Trophoblast cell (in vitro differentiated cells and primary cell): Measurements from ENCODE around the gene CD99.
"Not testable (repeated sequence)": the region's sequence is repeated elsewhere in the genome, so short reads cannot be mapped to it uniquely, and the experiment has no call there.

Experiments
- DNase-seq, 2 donors: peaks; one replicate each; pipeline ENCODE4 v3.0.0-alpha.2; 2016
- H2AFZ ChIP-seq: 2 replicates; pipeline ENCODE4 v1.6.1; 2013; ENCODE audit warnings: low read length, moderate library complexity, mild to moderate bottlenecking; ENCODE audit not compliant: insufficient read depth, poor library complexity
- H2AK5ac ChIP-seq: 2 replicates; pipeline ENCODE4 v1.6.1; 2013; ENCODE audit warnings: mild to moderate bottlenecking, low read length
- H2BK120ac ChIP-seq: 2 replicates; pipeline ENCODE4 v1.6.1; 2013; ENCODE audit warnings: low read length, mild to moderate bottlenecking, moderate library complexity; ENCODE audit not compliant: insufficient read depth, poor library complexity
- H2BK12ac ChIP-seq: 2 replicates; pipeline ENCODE4 v1.6.1; 2013; ENCODE audit warnings: mild to moderate bottlenecking, low read length, moderate library complexity
- H2BK5ac ChIP-seq: 2 replicates; pipeline ENCODE4 v1.6.1; 2013; ENCODE audit warnings: low read length, low read depth, moderate library complexity, mild to moderate bottlenecking; ENCODE audit not compliant: poor library complexity
- H3K14ac ChIP-seq: 2 replicates; pipeline ENCODE4 v1.6.1; 2013; ENCODE audit warnings: mild to moderate bottlenecking, low read length
- H3K18ac ChIP-seq: 2 replicates; pipeline ENCODE4 v1.6.1; 2013; ENCODE audit warnings: mild to moderate bottlenecking, low read length
- H3K23ac ChIP-seq: 2 replicates; pipeline ENCODE4 v1.6.1; 2013; ENCODE audit warnings: low read length
- H3K27ac ChIP-seq: 2 replicates; pipeline ENCODE4 v1.5.1; 2013; ENCODE audit warnings: low read depth, mild to moderate bottlenecking, inconsistent platforms, low read length, moderate library complexity
- H3K27me3 ChIP-seq: 2 replicates; pipeline ENCODE4 v1.6.1; 2013; ENCODE audit warnings: inconsistent platforms, mild to moderate bottlenecking, low read length, moderate library complexity; ENCODE audit not compliant: insufficient read depth
- H3K36me3 ChIP-seq, 2 experiments: 1 replicate in 1 of 2; 2 replicates in 1 of 2; pipeline ENCODE4 v1.6.1; 2013; ENCODE audit warnings: low read length in 2 of 2, mild to moderate bottlenecking in 2 of 2, moderate library complexity in 1 of 2; ENCODE audit not compliant: insufficient read depth in 2 of 2, control insufficient read depth in 1 of 2
- H3K4ac ChIP-seq: 2 replicates; pipeline ENCODE4 v1.6.1; 2013; ENCODE audit warnings: low read depth, mild to moderate bottlenecking, low read length, moderate library complexity
- H3K4me1 ChIP-seq, 2 experiments: 1 replicate in 1 of 2; 2 replicates in 1 of 2; pipeline ENCODE4 v1.6.1; 2013; ENCODE audit warnings: low read length in 2 of 2, mild to moderate bottlenecking in 2 of 2, moderate library complexity in 1 of 2; ENCODE audit not compliant: insufficient read depth in 2 of 2, control insufficient read depth in 1 of 2
- H3K4me2 ChIP-seq: 2 replicates; pipeline ENCODE4 v1.6.1; 2013; ENCODE audit warnings: inconsistent platforms, mild to moderate bottlenecking, low read length, moderate library complexity
- H3K4me3 ChIP-seq: 2 replicates; pipeline ENCODE4 v1.5.1; 2013; ENCODE audit warnings: mild to moderate bottlenecking, low read depth, low read length, inconsistent platforms
- H3K79me1 ChIP-seq: one replicate; pipeline ENCODE4 v1.6.1; 2013; ENCODE audit warnings: low read length
- H3K79me2 ChIP-seq: 2 replicates; pipeline ENCODE4 v1.6.1; 2013; ENCODE audit warnings: low read length, mild to moderate bottlenecking; ENCODE audit not compliant: control insufficient read depth, insufficient read depth, poor library complexity
- H3K9ac ChIP-seq: 2 replicates; pipeline ENCODE4 v1.6.1; 2013; ENCODE audit warnings: mild to moderate bottlenecking, low read length
- H3K9me3 ChIP-seq: 2 replicates; pipeline ENCODE4 v1.6.1; 2013; ENCODE audit warnings: low read depth, mild to moderate bottlenecking, control low read depth, inconsistent platforms, low read length; ENCODE audit not compliant: insufficient read depth
- H4K12ac ChIP-seq: 2 replicates; pipeline ENCODE4 v1.6.1; 2013; ENCODE audit warnings: low read depth, mild to moderate bottlenecking, low read length, moderate library complexity
- H4K8ac ChIP-seq: 2 replicates; pipeline ENCODE4 v1.6.1; 2013; ENCODE audit warnings: low read depth, mild to moderate bottlenecking, low read length, moderate library complexity
- H4K91ac ChIP-seq: one replicate; pipeline ENCODE4 v1.6.1; 2013; ENCODE audit warnings: low read depth, mild to moderate bottlenecking, low read length, moderate library complexity
- WGBS: extraction: QIAGEN DNeasy Blood & Tissue Kit; methylation state at CpG from one replicate; pipeline ENCODE4 v1.1.7; 2013; ENCODE audit warnings: missing lambda C conversion rate; ENCODE audit not compliant: insufficient read length, insufficient coverage; ENCODE audit errors: extremely low coverage; 5-methylcytosine and 5-hydroxymethylcytosine counted together

The CD99 gene

GRCh38 chrX:2774057-2774456 is 83.0 kb downstream of the CD99 start:
- no peak overlapping the region for H4K12ac ChIP-seq
- H3K4me3 ChIP-seq = no peak overlapping the region
- H3K18ac ChIP-seq = no peak overlapping the region
- no peak overlapping the region for H3K9ac ChIP-seq
- H3K4ac ChIP-seq = no peak overlapping the region
- H2AK5ac ChIP-seq = no peak overlapping the region
- H3K27ac ChIP-seq = no peak overlapping the region
- H4K8ac ChIP-seq = no peak overlapping the region
- no peak overlapping the region for H2BK12ac ChIP-seq
- H3K36me3 ChIP-seq = no peaks in the 10 kb centered on the region
- H3K9me3 ChIP-seq = no peaks in the 10 kb centered on the region
- H3K23ac ChIP-seq = no peak overlapping the region
- H3K79me1 ChIP-seq = no peaks in the 10 kb centered on the region
- no peak overlapping the region for H4K91ac ChIP-seq
- DNase-seq = no peak
- no peak overlapping the region for H2BK120ac ChIP-seq
- no peaks in the 10 kb centered on the region for H3K4me1 ChIP-seq
- H2AFZ ChIP-seq = no peak overlapping the region
- no peaks in the 10 kb centered on the region for H3K27me3 ChIP-seq
- H3K79me2 ChIP-seq = no peaks in the 10 kb centered on the region
- WGBS = no CpG with 5 or more reads among the region's 5 CpGs
- no peak overlapping the region for H3K4me2 ChIP-seq
- H2BK5ac ChIP-seq = no peak overlapping the region
- H3K14ac ChIP-seq = no peak overlapping the region

DNA sequence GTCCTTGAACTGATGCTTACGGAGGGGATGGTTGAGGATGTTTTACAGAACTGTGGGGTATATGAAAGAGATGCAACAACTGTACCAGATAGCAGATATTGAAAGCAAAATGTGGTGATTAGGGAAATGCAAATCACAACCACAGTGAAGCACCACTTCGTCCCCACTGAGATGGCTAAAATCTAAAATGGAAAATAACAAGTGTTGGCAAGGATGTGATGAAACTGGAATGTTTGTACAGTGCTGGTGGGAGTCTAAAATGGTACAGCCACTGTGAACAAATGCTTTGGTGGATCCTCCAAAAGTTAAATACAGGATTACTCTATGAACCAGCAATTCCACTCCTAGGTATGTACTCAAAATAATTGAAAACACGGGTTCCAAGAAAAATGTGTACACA is 83.7 kb downstream of the CD99 start:
- H2BK12ac ChIP-seq = no peak overlapping the region
- no peaks in the 10 kb centered on the region for H3K79me1 ChIP-seq
- no peak overlapping the region for H4K12ac ChIP-seq
- H4K8ac ChIP-seq = no peak overlapping the region
- no peak overlapping the region for H3K4me2 ChIP-seq
- no peak overlapping the region for H3K14ac ChIP-seq
- no peak overlapping the region for H3K9ac ChIP-seq
- no peak for DNase-seq
- H2AFZ ChIP-seq = no peak overlapping the region
- no peak overlapping the region for H3K4me3 ChIP-seq
- H3K4ac ChIP-seq = no peak overlapping the region
- H2BK5ac ChIP-seq = no peak overlapping the region
- no peaks in the 10 kb centered on the region for H3K36me3 ChIP-seq
- no peak overlapping the region for H2BK120ac ChIP-seq
- no peaks in the 10 kb centered on the region for H3K79me2 ChIP-seq
- no peaks in the 10 kb centered on the region for H3K4me1 ChIP-seq
- H3K27me3 ChIP-seq = no peaks in the 10 kb centered on the region
- no peak overlapping the region for H3K23ac ChIP-seq
- H4K91ac ChIP-seq = no peak overlapping the region
- H2AK5ac ChIP-seq = no peak overlapping the region
- no peaks in the 10 kb centered on the region for H3K9me3 ChIP-seq
- WGBS = no CpG with 5 or more reads among the region's 3 CpGs
- no peak overlapping the region for H3K27ac ChIP-seq
- H3K18ac ChIP-seq = no peak overlapping the region

DNA sequence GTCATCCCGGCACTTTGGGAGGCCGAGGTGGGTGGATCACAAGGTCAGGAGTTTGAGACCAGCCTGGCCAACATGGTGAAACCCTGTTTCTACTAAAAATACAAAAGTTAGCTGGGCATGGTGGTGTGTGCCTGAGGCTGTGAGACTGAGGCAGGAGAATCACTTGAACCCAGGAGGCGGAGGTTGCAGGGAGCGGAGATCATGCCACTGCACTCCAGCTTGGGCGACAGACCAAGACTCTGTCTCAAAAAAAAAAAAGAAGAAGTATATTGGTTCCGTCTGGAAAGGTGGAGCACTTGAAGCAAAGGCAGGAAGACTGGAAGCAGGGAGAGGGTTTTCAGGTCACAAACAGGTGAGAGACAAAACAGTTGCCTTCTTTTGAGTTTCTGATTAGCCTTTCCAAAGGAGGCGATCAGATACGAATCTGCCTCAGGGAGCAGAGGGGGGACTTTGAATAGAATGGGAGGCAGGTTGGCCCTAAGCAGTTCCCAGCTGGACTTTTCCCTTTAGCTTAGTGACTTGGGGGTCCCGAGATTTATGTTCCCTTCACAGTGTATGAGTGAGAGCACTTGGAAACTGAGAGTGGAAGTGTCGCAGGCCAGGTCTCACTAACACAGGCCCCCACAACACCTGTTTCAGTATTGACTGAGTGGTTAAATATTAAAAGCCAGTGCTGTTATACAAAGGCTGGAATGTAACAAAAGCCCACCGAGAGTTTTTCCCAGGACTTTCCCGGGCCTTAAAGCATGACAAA is 89.6 kb downstream of the CD99 start:
- not testable (repeated sequence) for H3K4me2 ChIP-seq, DNase-seq, H3K79me1 ChIP-seq, H3K23ac ChIP-seq, H3K27ac ChIP-seq, H3K4me1 ChIP-seq, H3K79me2 ChIP-seq, H2BK120ac ChIP-seq, H3K4ac ChIP-seq, H2BK5ac ChIP-seq, H3K9ac ChIP-seq, H3K14ac ChIP-seq, H2BK12ac ChIP-seq, H3K36me3 ChIP-seq, H2AK5ac ChIP-seq, H4K8ac ChIP-seq, H3K27me3 ChIP-seq, H4K91ac ChIP-seq, H3K9me3 ChIP-seq, H2AFZ ChIP-seq, H3K18ac ChIP-seq, H3K4me3 ChIP-seq
- H4K12ac ChIP-seq = peak overlapping the region; percentile 18
- no CpG with 5 or more reads among the region's 12 CpGs for WGBS

GRCh38 chrX:2781226-2781571 is 90.1 kb downstream of the CD99 start:
- H3K23ac ChIP-seq = no peak overlapping the region
- H3K14ac ChIP-seq = no peak overlapping the region
- no CpG with 5 or more reads among the region's 1 CpG for WGBS
- H3K18ac ChIP-seq = no peak overlapping the region
- no peak overlapping the region for H4K91ac ChIP-seq
- no peak overlapping the region for H3K4ac ChIP-seq
- H4K8ac ChIP-seq = no peak overlapping the region
- no peak overlapping the region for H2BK5ac ChIP-seq
- no peak overlapping the region for H3K4me3 ChIP-seq
- H3K4me2 ChIP-seq = no peak overlapping the region
- H2BK12ac ChIP-seq = no peak overlapping the region
- no peak overlapping the region for H2AK5ac ChIP-seq
- no peaks in the 10 kb centered on the region for H3K36me3 ChIP-seq
- no peak for DNase-seq
- H3K9ac ChIP-seq = no peak overlapping the region
- no peaks in the 10 kb centered on the region for H3K79me1 ChIP-seq
- no peak overlapping the region for H2BK120ac ChIP-seq
- no peak overlapping the region for H4K12ac ChIP-seq
- H3K9me3 ChIP-seq = no peaks in the 10 kb centered on the region
- H3K27ac ChIP-seq = no peak overlapping the region
- no peaks in the 10 kb centered on the region for H3K79me2 ChIP-seq
- peaks cover 0 to 5% of the 10 kb centered on the region in 2 experiments for H3K4me1 ChIP-seq
- H3K27me3 ChIP-seq = no peaks in the 10 kb centered on the region
- H2AFZ ChIP-seq = no peak overlapping the region
